GM18511 (cell line): ENCODE results near the gene VCAN.

Experiments used
- ATAC-seq: cut with Tn5 transposase; IDR thresholded peaks from one replicate; pipeline ENCODE4 v1.9.1; 2021; ENCODE audit warnings: mild to moderate bottlenecking, moderate library complexity; ENCODE audit not compliant: unreplicated experiment

Gene VCAN

GRCh38 chr5:83527722-83528438 lies 56.3 kb downstream of the VCAN start:
- no peak for ATAC-seq

GRCh38 chr5:83528439-83528769 lies 56.9 kb downstream of the VCAN start:
- no peak for ATAC-seq

- no peak for ATAC-seq
Measured at GRCh38 chr5:83530193-83530592, 58.6 kb downstream of the VCAN start.

GRCh38 chr5:83531661-83532060 lies 60.1 kb downstream of the VCAN start:
- no peak for ATAC-seq

GRCh38 chr5:83538786-83539462 lies 67.4 kb downstream of the VCAN start:
- peak; percentile 91 for ATAC-seq

- no peak for ATAC-seq
Measured at GRCh38 chr5:83539463-83539790, 67.9 kb downstream of the VCAN start.

GRCh38 chr5:83540105-83540504 lies 68.6 kb downstream of the VCAN start:
- no peak for ATAC-seq

GRCh38 chr5:83540783-83541182 lies 69.2 kb downstream of the VCAN start:
- ATAC-seq, result no peak

GRCh38 chr5:83542839-83543238 lies 71.3 kb downstream of the VCAN start:
- no peak for ATAC-seq

GRCh38 chr5:83543898-83544297 lies 72.4 kb downstream of the VCAN start:
- ATAC-seq, result no peak

GRCh38 chr5:83547161-83547560 lies 75.6 kb downstream of the VCAN start:
- no peak for ATAC-seq

GRCh38 chr5:83547889-83548288 lies 76.3 kb downstream of the VCAN start:
- no peak for ATAC-seq

GRCh38 chr5:83548581-83548980 lies 77.0 kb downstream of the VCAN start:
- ATAC-seq, result no peak

GRCh38 chr5:83549076-83549475 lies 77.5 kb downstream of the VCAN start:
- no peak for ATAC-seq

- no peak for ATAC-seq
Measured at GRCh38 chr5:83549674-83550073, 78.1 kb downstream of the VCAN start.

- ATAC-seq, result no peak
Measured at GRCh38 chr5:83551821-83552220, 80.3 kb downstream of the VCAN start.

GRCh38 chr5:83552275-83552674 lies 80.7 kb downstream of the VCAN start:
- no peak for ATAC-seq

GRCh38 chr5:83553000-83553486 lies 81.5 kb downstream of the VCAN start:
- ATAC-seq, result no peak

GRCh38 chr5:83554133-83554532 lies 82.6 kb downstream of the VCAN start:
- ATAC-seq, result no peak

- no peak for ATAC-seq
Measured at GRCh38 chr5:83554686-83555085, 83.1 kb downstream of the VCAN start.

GRCh38 chr5:83555263-83555662 lies 83.7 kb downstream of the VCAN start:
- ATAC-seq, result no peak

- ATAC-seq, result peak; percentile 83
Measured at GRCh38 chr5:83556190-83556589, 84.6 kb downstream of the VCAN start.
